ENCODE results near the gene GASK1A. TPM values are rescaled to one million over a fixed set of nuclear protein-coding genes. Genes with fewer than 3 reads are reported as not detected.

The GASK1A gene
- total and polyA plus RNA-seq, 11 donors = 0.19 to 2.5 (median 0.51) TPM

GRCh38 chr3:42982645-42983412 lies 3.7 kb downstream of the GASK1A start:
- no peak for ATAC-seq
- Histone ChIP-seq H3K27ac (no peak overlapping the region), H3K36me3 (no peaks in the 10 kb centered on the region), H3K4me1 (peaks cover 0 to 25% (median 8%) of the 10 kb centered on the region in 12 donors), H3K4me3 (no peak overlapping the region), H3K27me3 (peaks cover 5 to 43% (median 12%) of the 10 kb centered on the region in 9 donors), H3K9me3 (no peaks in the 10 kb centered on the region)
- no peak for TF ChIP-seq POLR2A (IDR thresholded peaks at IDR 0.05)
- no peak for TF ChIP-seq CTCF (IDR thresholded peaks at IDR 0.05)
- no peak for DNase-seq
- intact Hi-C loops (cut with DNase I) = no loop called here
- WGBS, 4 donors = 71 to 81% (median 72%) methylated on average over 6 of the region's 6 CpGs

GRCh38 chr3:42983927-42984326 lies 4.8 kb downstream of the GASK1A start:
- intact Hi-C loops (cut with DNase I) = no loop called here
- H3K4me1 ChIP-seq = peaks cover 0 to 19% (median 7%) of the 10 kb centered on the region in 12 donors
- TF ChIP-seq CTCF (IDR thresholded peaks at IDR 0.05) (no peak), POLR2A (IDR thresholded peaks at IDR 0.05) (no peak)
- no peak overlapping the region for H3K4me3 ChIP-seq
- no peak overlapping the region for H3K27ac ChIP-seq
- 66 to 95% (median 94%) methylated on average over 3 of the region's 3 CpGs for WGBS, 4 donors
- no peak for DNase-seq
- no peaks in the 10 kb centered on the region for H3K36me3 ChIP-seq
- ATAC-seq = no peak
- H3K9me3 ChIP-seq = no peaks in the 10 kb centered on the region
- peaks cover 5 to 39% (median 12%) of the 10 kb centered on the region in 9 donors for H3K27me3 ChIP-seq

GRCh38 chr3:42984701-42985100 lies 5.6 kb downstream of the GASK1A start:
- Histone ChIP-seq H3K9me3 (no peaks in the 10 kb centered on the region), H3K27ac (no peak overlapping the region), H3K4me1 (peaks cover 0 to 13% (median 3%) of the 10 kb centered on the region in 12 donors), H3K36me3 (no peaks in the 10 kb centered on the region), H3K4me3 (no peak overlapping the region), H3K27me3 (peaks cover 5 to 35% (median 11%) of the 10 kb centered on the region in 9 donors)
- no peak for ATAC-seq
- DNase-seq = no peak
- 49 to 60% (median 51%) methylated on average over 4 of the region's 4 CpGs for WGBS, 4 donors
- no peak for TF ChIP-seq CTCF (IDR thresholded peaks at IDR 0.05)
- no peak for TF ChIP-seq POLR2A (IDR thresholded peaks at IDR 0.05)
- intact Hi-C loops (cut with DNase I) = no loop called here

- Histone ChIP-seq H3K4me3 (no peak overlapping the region), H3K27me3 (peaks cover 0 to 6% (median 0%) of the 10 kb centered on the region in 9 donors), H3K27ac (no peak overlapping the region), H3K36me3 (no peaks in the 10 kb centered on the region), H3K4me1 (no peaks in the 10 kb centered on the region), H3K9me3 (no peaks in the 10 kb centered on the region)
- TF ChIP-seq CTCF (IDR thresholded peaks at IDR 0.05) (no peak), POLR2A (IDR thresholded peaks at IDR 0.05) (no peak)
- intact Hi-C loops (cut with DNase I) = no loop called here
- ATAC-seq = no peak
- WGBS, 4 donors = 80 to 85% (median 82%) methylated on average over 3 of the region's 3 CpGs
- no peak for DNase-seq
These were observed 9.0 kb downstream of the GASK1A start for GRCh38 chr3:42988097-42988496.

All from heart left ventricle (tissue), 16 donors.